Measurements from ENCODE around the gene CACNA1C.

DNA sequence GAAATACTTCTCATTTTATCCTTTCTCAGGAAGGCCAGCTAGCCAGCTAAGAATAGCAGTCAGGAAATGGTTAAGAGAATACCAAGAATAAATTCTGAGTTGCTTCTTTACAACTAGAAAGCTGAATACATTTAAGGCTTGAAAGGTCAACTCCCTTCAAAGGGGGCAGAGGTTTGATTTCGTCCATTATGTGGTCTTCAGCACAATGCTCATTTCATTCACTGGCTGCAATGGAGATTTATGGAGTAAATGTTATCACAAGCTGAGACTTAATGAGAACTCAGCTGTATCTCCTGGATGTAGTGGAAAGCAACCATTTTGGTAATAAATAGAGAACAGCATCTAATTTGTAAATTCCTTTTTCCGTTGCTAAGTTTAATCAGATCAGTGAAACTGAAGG lies 477.0 kb downstream of the CACNA1C start:
- TF ChIP-seq, protein P1, sequence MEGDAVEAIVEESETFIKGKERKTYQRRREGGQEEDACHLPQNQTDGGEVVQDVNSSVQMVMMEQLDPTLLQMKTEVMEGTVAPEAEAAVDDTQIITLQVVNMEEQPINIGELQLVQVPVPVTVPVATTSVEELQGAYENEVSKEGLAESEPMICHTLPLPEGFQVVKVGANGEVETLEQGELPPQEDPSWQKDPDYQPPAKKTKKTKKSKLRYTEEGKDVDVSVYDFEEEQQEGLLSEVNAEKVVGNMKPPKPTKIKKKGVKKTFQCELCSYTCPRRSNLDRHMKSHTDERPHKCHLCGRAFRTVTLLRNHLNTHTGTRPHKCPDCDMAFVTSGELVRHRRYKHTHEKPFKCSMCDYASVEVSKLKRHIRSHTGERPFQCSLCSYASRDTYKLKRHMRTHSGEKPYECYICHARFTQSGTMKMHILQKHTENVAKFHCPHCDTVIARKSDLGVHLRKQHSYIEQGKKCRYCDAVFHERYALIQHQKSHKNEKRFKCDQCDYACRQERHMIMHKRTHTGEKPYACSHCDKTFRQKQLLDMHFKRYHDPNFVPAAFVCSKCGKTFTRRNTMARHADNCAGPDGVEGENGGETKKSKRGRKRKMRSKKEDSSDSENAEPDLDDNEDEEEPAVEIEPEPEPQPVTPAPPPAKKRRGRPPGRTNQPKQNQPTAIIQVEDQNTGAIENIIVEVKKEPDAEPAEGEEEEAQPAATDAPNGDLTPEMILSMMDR (IDR thresholded peaks at IDR 0.05) = no peak
- TF ChIP-seq POLR2AphosphoS5 (IDR thresholded peaks at IDR 0.05) (no peak), EP300 (IDR thresholded peaks at IDR 0.05) (no peak), POLR2A (IDR thresholded peaks at IDR 0.05) (no peak)
